ENCODE results near the gene RAB17.

- TF ChIP-seq CTCF (IDR thresholded peaks at IDR 0.05; ENCODE audit: poor library complexity) (no peak), EZH2 (IDR thresholded peaks at IDR 0.05; ENCODE audit: borderline replicate concordance) (no peak), EZH2phosphoT487 (IDR thresholded peaks at IDR 0.05; ENCODE audit: low read depth, severe bottlenecking, unreplicated experiment) (no peak)
Observed at GRCh38 chr2:237639836-237640220, 49.3 kb upstream of the RAB17 start.

Measured in hepatocyte (in vitro differentiated cells).